ENCODE measurements around the gene CFAP99. TPM values are rescaled to one million over a fixed set of nuclear protein-coding genes. Genes with fewer than 3 reads are reported as not detected.

The CFAP99 gene
- total and polyA plus RNA-seq, 9 donors: 0.10 to 12.9 (median 1.4) TPM; not detected in 4

DNA sequence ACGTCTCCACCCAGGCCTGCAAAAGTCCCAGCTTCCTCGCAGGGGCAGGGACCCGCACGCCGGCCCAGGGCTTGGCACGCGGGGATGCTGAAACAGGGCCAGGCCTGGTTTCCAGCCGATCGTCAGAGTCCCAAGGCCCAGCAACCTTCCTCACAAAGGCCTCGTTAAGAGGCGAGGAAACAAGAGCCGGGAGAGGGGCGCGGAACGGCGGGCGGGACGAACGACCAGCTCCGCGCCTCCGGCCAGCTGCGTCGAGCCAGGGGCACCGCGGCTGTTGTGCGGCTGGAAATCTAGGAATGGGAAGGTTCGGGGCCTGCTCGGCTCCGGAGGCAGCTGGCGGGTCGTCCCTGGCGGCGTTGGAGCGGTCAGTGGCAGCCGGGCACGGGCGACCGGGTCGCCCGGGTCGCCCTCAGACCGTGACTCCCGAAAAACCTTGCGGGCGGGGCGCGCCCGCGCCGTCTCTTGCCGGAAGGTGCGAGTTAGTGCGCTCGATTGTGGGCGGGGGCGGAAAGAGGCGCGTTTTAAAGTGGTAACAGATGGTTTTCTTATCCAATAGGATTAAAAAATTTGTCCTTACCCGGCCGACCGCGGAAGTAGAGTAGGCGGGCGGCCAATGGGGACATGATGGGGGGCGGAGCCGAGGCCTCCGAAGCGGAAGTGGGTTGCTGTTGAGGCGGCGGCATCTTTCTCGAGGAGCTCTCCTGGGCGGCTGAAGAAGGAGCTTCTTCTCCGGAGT is 49.9 kb downstream of the CFAP99 start, which contains the start of gene RNF4:
RNF4 (plus strand) TSS at position 651 of the 736 bp plus-strand sequence. CDS start 21,388 bp downstream, outside the sequence.
- TF ChIP-seq CTCF (IDR thresholded peaks at IDR 0.05) (no peak), POLR2A (IDR thresholded peaks at IDR 0.05) (peak; percentile 49)
- Histone ChIP-seq H3K36me3 (no peaks in the 10 kb centered on the region), H3K4me1 (ENCODE audit: insufficient read depth) (peaks cover 3% of the 10 kb centered on the region), H3K4me3 (peak within 1 kb of the TSS; percentile 99), H3K27ac (peak within 1 kb of the TSS; percentile 67 to 93), H3K9me3 (no peaks in the 10 kb centered on the region), H3K27me3 (no peaks in the 10 kb centered on the region)
- DNase-seq: peak; percentile 93 to 97 (median 94)
- intact Hi-C loops (cut with DNase I): loop anchor here in 3 of 4 donors (5.0 to 10.0 kb wide), 6 partner anchors 66 to 1794 kb away; partner anchors contain the start of genes HAUS3 (in 2 of the 3), POLN (in 2 of the 3), ATP5ME (in 1 of the 3) and FAM193A (in 1 of the 3)
- WGBS, 3 donors: 0 to 1% (median 0%) methylated on average over 73 to 74 of the region's 74 CpGs

- 0 to 1% (median 0%) methylated on average over 42 to 78 of the region's 78 CpGs for WGBS, 3 donors
- H3K9me3 ChIP-seq: no peaks in the 10 kb centered on the region
- no peaks in the 10 kb centered on the region for H3K27me3 ChIP-seq
- intact Hi-C loops (cut with DNase I): loop anchor here in 3 of 4 donors (5.0 to 10.0 kb wide), 6 partner anchors 65 to 1795 kb away; partner anchors contain the start of genes HAUS3 (in 2 of the 3), POLN (in 2 of the 3), ATP5ME (in 1 of the 3) and FAM193A (in 1 of the 3)
- peaks cover 3% of the 10 kb centered on the region for H3K4me1 ChIP-seq (ENCODE audit: insufficient read depth)
- peak in 4 of 5 donors; percentile 28 to 59 (median 50) for DNase-seq
- peak overlapping the region; percentile 99 for H3K4me3 ChIP-seq
- no peaks in the 10 kb centered on the region for H3K36me3 ChIP-seq
- H3K27ac ChIP-seq: peak overlapping the region; percentile 50 to 65
- TF ChIP-seq POLR2A (IDR thresholded peaks at IDR 0.05) (no peak), EP300 (IDR thresholded peaks at IDR 0.05) (no peak), CTCF (IDR thresholded peaks at IDR 0.05) (no peak)
These were observed 50.6 kb downstream of the CFAP99 start for GRCh38 chr4:2469192-2469984.

DNA sequence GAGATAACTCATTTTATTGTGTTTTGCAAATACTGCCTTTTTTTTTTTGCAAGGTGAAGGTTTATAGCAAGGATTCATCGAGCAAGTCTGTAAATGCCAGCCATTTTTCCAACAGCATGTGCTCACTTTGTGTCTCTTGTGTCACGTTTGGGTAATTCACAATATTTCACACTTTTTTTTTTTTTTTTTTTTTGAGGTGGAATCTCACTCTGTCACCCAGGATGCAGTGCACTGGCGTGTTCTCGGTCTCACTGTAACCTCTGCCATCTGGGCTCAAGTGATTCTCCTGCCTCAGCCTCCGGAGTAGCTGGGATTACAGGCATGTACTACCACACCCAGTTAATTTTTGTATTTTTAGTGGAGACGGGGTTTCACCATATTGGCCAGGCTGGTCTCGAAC is 52.0 kb downstream of the CFAP99 start:
- Histone ChIP-seq H3K27me3 (no peaks in the 10 kb centered on the region), H3K36me3 (no peaks in the 10 kb centered on the region), H3K4me1 (ENCODE audit: insufficient read depth) (peaks cover 5% of the 10 kb centered on the region), H3K4me3 (no peak overlapping the region), H3K27ac (no peak overlapping the region), H3K9me3 (no peaks in the 10 kb centered on the region)
- intact Hi-C loops (cut with DNase I): no loop called here
- DNase-seq: no peak
- 82 to 86% (median 82%) methylated on average over 7 of the region's 7 CpGs for WGBS, 3 donors
- no peak for TF ChIP-seq EP300 (IDR thresholded peaks at IDR 0.05)
- TF ChIP-seq POLR2A (IDR thresholded peaks at IDR 0.05): no peak
- TF ChIP-seq CTCF (IDR thresholded peaks at IDR 0.05): no peak

DNA sequence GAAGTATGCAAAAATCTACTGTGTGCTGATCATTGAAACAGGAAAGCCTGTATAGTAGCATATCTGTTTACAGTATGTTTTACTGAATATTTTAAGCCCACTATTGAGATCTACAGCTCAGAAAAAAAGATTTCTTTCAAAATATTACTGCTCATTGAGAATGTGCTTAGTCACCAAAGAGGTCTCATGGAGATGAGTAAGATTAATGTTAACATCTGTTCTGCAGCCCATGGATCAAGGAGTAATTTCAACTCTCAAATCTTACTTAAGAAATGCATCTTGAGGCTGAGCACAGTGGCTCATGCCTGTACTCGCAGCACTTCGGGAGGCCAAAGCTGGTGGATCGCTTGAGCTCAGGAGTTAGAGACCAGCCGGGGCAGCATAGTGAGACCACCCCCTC is 53.4 kb downstream of the CFAP99 start:
- intact Hi-C loops (cut with DNase I): no loop called here

More for the DNA sequence above, 53.4 kb downstream of the CFAP99 start:
- Histone ChIP-seq H3K27me3 (no peaks in the 10 kb centered on the region), H3K36me3 (no peaks in the 10 kb centered on the region), H3K4me3 (no peak overlapping the region), H3K27ac (no peak overlapping the region), H3K9me3 (no peaks in the 10 kb centered on the region), H3K4me1 (ENCODE audit: insufficient read depth) (peaks cover 5% of the 10 kb centered on the region)
- WGBS, 3 donors: 97 to 99% (median 97%) methylated on average over 4 of the region's 4 CpGs
- DNase-seq: no peak
- TF ChIP-seq EP300 (IDR thresholded peaks at IDR 0.05) (no peak), CTCF (IDR thresholded peaks at IDR 0.05) (no peak), POLR2A (IDR thresholded peaks at IDR 0.05) (no peak)
